Esophagus (tissue), 2 donors: ENCODE data around the gene PAGR1. TPM values are rescaled to one million over a fixed set of nuclear protein-coding genes. Genes with fewer than 3 reads are reported as not detected.
"Not testable (repeated sequence)": the region's sequence is repeated elsewhere in the genome, so short reads cannot be mapped to it uniquely, and the experiment has no call there.

Experiments
- H3K27ac ChIP-seq, 2 donors: one replicate each; pipeline ENCODE4 v1.5.1; 2013; ENCODE audit warnings: low read depth in 2 of 2, mild to moderate bottlenecking in 2 of 2, inconsistent platforms in 1 of 2, low read length in 1 of 2, moderate library complexity in 1 of 2
- H3K27me3 ChIP-seq, 2 donors: one replicate each; pipeline ENCODE4 v1.6.1; 2013; ENCODE audit warnings: low read length in 2 of 2, control low read depth in 1 of 2, mild to moderate bottlenecking in 1 of 2; ENCODE audit not compliant: insufficient read depth in 2 of 2, control insufficient read depth in 1 of 2
- H3K36me3 ChIP-seq, 2 donors: one replicate each; pipeline ENCODE4 v1.6.1; 2013; ENCODE audit warnings: low read length in 1 of 2; ENCODE audit not compliant: control insufficient read depth in 2 of 2, insufficient read depth in 2 of 2
- H3K4me1 ChIP-seq, 2 donors: one replicate each; pipeline ENCODE4 v1.6.1; 2013; ENCODE audit warnings: low read length in 1 of 2; ENCODE audit not compliant: control insufficient read depth in 2 of 2, insufficient read depth in 2 of 2
- H3K4me3 ChIP-seq, 2 donors: one replicate each; pipeline ENCODE4 v1.5.1; 2013; ENCODE audit warnings: low read length in 2 of 2, mild to moderate bottlenecking in 2 of 2, low read depth in 1 of 2, moderate library complexity in 1 of 2
- H3K9me3 ChIP-seq, 2 donors: one replicate each; pipeline ENCODE4 v1.6.1; 2013; ENCODE audit warnings: mild to moderate bottlenecking in 2 of 2, low read depth in 1 of 2, low read length in 1 of 2, moderate library complexity in 1 of 2; ENCODE audit not compliant: control insufficient read depth in 2 of 2, insufficient read depth in 1 of 2
- WGBS, 2 donors: extraction: QIAGEN DNeasy Blood & Tissue Kit; methylation state at CpG; one replicate each; pipeline ENCODE4 v1.1.7; 2013; 5-methylcytosine and 5-hydroxymethylcytosine counted together
- polyA plus RNA-seq, 2 donors: library from polyadenylated mRNA; stranded (reverse); fragments of 200-250 nt; gene quantifications; one replicate each; pipeline ENCODE4 v1.2.3, GENCODE V29; 2013
- donor health status: healthy with polysubstance abuse.
- donor health status: Bipolar disorder and iron deficiency.

Gene PAGR1
- polyA plus RNA-seq, 2 donors = 23.2 to 32.4 TPM

DNA sequence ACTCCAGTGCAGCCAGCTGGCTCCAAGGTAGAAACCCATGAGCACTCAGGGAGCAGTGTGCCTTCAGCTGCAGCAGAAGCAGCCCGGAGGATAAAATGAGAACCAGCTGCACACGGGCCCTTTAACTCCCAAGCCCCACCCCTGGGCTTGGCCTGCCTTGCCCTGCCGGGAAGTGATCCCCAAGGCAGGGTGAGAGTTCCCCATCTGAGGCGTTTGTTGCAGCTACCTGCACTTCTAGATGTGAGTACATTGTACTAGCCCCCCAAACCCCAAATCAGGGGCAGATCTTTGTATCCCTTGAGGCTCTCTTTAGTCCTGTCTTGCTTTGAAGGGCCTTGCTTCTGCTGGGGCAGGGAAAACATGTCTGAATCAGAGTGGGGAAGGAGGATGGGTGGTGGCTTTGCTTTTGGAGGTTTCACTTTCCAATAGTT, 4.3 kb downstream of the PAGR1 start, which contains the start of gene MVP:
TSS of gene MVP (plus strand) at position 192 of the 431 bp plus-strand sequence. CDS start 10,088 bp downstream, outside the sequence.
- WGBS, 2 donors = 0% methylated on average over 4 of the region's 4 CpGs
- Histone ChIP-seq H3K27ac (peak within 1 kb of the TSS; percentile 97), H3K9me3 (no peaks in the 10 kb centered on the region), H3K4me1 (peaks cover 11 to 23% of the 10 kb centered on the region in 2 donors), H3K27me3 (no peaks in the 10 kb centered on the region), H3K4me3 (peak within 1 kb of the TSS; percentile 60 to 80), H3K36me3 (no peaks in the 10 kb centered on the region)

DNA sequence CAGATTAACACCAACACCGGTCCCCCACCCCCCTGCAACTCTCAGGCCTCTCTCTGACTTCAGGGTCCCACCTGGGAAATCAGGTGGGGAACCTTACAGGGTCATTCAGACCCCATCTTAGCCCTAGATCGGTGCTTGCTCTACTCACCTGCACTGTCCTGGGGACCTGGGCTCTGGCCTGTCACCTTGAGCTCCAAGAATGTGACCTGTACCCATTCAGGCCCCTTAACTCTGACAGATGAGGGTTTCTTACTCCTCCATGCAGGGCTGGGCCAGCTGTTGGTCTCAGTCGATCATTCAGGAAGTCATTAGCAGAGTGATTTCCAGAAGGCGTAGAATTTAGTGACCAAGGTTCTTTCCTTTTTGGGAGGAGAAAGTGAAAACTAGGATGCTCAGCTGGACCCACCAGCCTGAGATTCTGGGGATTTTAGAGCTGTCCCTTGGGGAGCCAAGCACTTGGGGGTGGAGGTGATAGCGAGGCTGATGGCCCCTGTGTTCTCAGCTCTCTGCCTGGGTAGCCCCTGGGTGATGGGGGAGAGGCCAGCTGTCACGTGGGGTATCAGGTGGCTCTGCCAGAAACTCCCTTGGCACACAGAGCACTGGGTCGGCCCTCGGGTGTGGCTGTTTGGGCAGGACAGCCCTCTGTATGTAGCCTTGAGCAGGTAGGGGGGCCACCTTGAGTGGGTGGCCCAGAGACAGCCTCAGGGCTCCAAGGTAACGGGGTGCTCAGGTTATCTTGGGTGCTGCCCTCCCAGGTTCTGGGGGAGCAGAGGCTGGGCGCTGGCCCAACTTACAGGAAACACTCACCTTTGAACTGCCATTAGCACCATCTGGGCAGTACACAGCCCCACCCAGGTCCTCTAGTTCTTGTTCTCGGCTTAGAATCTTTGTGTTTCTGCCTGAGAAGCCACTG, 5.0 kb downstream of the PAGR1 start:
- Histone ChIP-seq H3K4me1 (peaks cover 12 to 30% of the 10 kb centered on the region in 2 donors), H3K36me3 (peaks cover 0 to 3% of the 10 kb centered on the region in 2 donors), H3K27ac (peak overlapping the region; percentile 97), H3K4me3 (peak overlapping the region; percentile 60 to 80), H3K27me3 (no peaks in the 10 kb centered on the region), H3K9me3 (no peaks in the 10 kb centered on the region)
- WGBS, 2 donors = 7 to 12% methylated on average over 11 of the region's 11 CpGs

DNA sequence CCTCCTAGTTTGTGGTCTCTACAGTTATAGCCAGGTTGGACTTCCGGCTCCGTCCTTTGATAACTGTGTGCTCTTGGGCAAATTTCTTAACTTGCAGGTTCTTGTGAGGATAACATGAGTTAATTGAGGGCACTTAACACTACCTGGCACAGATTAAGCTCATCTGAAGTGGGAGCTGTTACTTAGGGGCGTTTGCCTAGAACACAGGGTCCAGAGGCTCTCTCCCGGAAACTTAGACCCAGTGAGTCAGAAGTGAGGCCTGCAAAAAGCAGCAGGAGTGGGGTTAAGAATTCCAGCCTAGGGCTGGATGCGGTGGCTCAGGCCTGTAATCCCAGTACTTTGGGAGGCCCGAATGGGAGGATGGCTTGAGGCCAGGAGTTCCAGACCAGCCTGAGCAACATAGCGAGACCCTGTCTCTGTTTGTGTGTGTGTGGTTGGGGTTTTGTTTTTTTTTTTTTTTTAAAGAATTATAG, 5.7 kb downstream of the PAGR1 start:
- Histone ChIP-seq H3K4me1 (peaks cover 14 to 34% of the 10 kb centered on the region in 2 donors), H3K4me3 (peak overlapping the region; percentile 60 to 80), H3K36me3 (peaks cover 0 to 4% of the 10 kb centered on the region in 2 donors), H3K9me3 (no peaks in the 10 kb centered on the region), H3K27ac (peak overlapping the region; percentile 97), H3K27me3 (no peaks in the 10 kb centered on the region)
- WGBS, 2 donors = 21 to 23% methylated on average over 7 of the region's 7 CpGs

DNA sequence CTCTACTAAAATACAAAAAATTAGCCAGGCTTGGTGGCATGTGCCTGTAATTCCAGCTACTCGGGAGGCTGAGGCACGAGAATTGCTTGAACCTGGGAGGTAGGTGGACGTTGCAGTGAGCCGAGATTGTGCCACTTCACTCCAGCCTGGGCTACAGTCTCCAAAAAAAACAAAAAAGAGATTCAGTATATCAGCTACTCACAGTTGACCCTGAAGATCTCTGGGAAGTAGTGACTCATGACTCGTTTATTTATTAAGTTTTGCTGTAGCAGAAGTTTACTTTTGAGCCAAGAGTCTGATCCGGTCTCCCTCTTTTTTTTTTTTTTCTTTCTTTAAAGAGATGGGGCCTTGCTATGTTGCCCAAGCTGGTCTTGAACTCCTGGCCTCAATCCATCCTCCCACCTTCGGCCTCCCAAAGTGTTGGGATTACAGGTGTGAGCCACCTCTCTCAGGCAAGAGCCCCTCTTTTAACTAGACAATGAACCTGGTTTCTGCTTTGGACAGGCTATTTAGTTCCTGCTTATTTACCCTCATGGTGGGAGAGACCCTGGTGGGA, 8.7 kb downstream of the PAGR1 start:
- H3K9me3 ChIP-seq = no peaks in the 10 kb centered on the region
- peak overlapping the region; percentile 51 to 65 for H3K27ac ChIP-seq
- no peak overlapping the region for H3K4me3 ChIP-seq
- peaks cover 0 to 4% of the 10 kb centered on the region in 2 donors for H3K36me3 ChIP-seq
- WGBS, 2 donors = 24 to 28% methylated on average over 7 of the region's 7 CpGs
- H3K27me3 ChIP-seq = no peaks in the 10 kb centered on the region
- H3K4me1 ChIP-seq = peaks cover 8 to 29% of the 10 kb centered on the region in 2 donors

DNA sequence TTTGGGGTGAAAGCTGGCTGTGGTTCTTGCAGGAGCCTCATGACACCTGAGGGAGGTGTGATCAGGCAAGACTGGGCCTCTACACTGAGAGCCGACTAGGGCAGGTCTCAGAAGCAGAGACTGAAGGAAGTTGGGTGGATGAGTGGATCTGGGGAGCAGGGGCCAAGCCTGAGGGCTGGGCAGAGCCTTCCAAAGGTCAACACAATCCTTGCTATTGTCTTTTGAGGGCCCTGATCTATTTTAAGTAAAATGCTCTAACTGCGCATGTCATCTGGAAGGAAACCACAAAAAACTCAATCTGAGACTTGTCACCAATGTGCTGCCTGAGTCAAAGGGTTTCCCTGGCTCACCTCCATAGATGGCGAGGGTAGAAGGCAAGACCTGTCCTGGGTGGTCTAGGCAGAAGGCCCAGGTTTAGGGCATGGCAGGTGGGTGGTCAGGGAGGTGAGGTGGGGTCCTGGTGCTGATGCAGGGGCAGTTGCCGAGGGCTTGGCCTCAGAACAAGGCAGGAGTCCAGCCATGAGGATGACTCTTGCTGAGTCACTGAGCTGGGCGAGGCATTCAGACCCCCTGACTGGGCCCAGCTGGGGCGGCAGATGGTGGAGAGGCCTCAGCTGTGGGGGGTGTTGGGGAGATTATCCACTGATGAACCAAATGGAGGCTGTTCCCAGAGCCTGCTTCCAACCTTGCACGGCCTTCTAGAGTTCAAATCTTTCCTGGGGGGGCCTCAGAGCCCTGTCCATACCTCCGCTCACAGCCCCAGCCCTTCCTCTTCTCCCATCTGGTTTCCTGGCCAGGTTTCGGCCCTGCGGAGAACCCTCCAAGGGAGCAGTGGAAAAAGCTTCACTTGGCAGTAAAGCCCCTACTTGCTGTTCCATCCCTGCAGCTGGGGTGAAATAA, 9.4 kb downstream of the PAGR1 start:
- Histone ChIP-seq H3K27me3 (no peaks in the 10 kb centered on the region), H3K9me3 (no peaks in the 10 kb centered on the region), H3K36me3 (peaks cover 0 to 4% of the 10 kb centered on the region in 2 donors), H3K4me1 (peaks cover 8 to 27% of the 10 kb centered on the region in 2 donors), H3K4me3 (no peak overlapping the region), H3K27ac (peak overlapping the region; percentile 61 to 65)
- 48 to 53% methylated on average over 10 of the region's 10 CpGs for WGBS, 2 donors

DNA sequence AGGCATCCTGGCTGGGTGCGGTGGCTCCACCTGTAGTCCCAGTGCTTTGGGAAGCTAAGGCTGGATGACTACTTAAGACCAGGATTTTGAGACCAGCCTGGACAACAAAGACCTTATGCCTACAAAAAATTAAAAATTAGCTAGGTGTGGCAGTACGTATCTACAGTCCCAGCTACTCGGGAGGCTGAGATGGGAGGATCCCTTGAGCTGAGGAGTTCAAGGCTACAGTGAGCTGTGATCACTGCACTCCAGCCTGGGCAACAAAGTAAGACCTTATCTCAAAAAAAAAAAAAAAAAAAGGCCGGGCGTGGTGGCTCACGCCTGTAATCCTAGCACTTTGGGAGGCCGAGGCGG, 10.4 kb downstream of the PAGR1 start:
- 87 to 88% methylated on average over 6 of the region's 8 CpGs for WGBS, 2 donors

DNA sequence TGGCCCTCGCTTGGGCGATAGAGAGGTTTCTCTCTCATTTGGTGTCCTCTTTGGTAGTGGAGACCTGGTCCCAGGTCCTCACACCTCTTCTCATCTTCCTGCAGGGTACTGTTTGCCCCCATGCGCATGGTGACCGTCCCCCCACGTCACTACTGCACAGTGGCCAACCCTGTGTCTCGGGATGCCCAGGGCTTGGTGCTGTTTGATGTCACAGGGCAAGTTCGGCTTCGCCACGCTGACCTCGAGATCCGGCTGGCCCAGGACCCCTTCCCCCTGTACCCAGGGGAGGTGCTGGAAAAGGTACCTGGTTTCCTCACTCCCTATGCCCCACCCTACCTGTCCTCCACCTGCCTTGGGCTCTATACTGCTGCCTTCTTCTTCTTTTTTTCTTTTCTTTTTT, 14.8 kb downstream of the PAGR1 start:
- Histone ChIP-seq H3K9me3 (no peaks in the 10 kb centered on the region), H3K4me3 (no peak overlapping the region), H3K27me3 (no peaks in the 10 kb centered on the region), H3K4me1 (peaks cover 3 to 8% of the 10 kb centered on the region in 2 donors), H3K27ac (no peak overlapping the region), H3K36me3 (peaks cover 3 to 29% of the 10 kb centered on the region in 2 donors)
- 94% methylated on average over 11 of the region's 11 CpGs for WGBS, 2 donors

More for the DNA sequence above, 10.4 kb downstream of the PAGR1 start:
- Histone ChIP-seq H3K27me3 (no peaks in the 10 kb centered on the region), H3K9me3 (no peaks in the 10 kb centered on the region), H3K4me1 (peaks cover 6 to 23% of the 10 kb centered on the region in 2 donors), H3K36me3 (peaks cover 0 to 9% of the 10 kb centered on the region in 2 donors), H3K4me3 (no peak overlapping the region), H3K27ac (peak overlapping the region in 1 of 2 donors; percentile 61)

DNA sequence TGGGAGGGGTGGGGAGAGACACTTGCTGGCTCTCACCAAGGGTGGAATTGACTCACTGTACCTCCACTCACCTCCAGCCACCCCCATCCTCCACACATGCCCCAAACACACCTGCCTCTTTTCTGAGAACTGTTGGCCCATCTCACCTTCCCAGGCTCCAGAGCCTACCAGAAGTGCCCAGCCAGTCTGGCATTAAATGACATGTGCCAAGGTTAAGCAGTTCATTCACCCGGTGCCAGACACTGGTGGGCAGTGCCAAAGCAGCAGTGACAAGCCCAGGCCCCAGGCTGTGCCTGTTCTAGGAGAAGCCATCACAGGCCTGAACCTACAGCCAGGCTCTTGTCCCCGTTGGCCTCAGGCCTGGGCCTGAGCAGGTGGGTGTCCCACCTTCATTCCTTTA, 15.5 kb downstream of the PAGR1 start:
- Histone ChIP-seq H3K36me3 (peaks cover 3 to 26% of the 10 kb centered on the region in 2 donors), H3K27ac (no peak overlapping the region)
- 54 to 60% methylated on average over 2 of the region's 2 CpGs for WGBS, 2 donors

DNA sequence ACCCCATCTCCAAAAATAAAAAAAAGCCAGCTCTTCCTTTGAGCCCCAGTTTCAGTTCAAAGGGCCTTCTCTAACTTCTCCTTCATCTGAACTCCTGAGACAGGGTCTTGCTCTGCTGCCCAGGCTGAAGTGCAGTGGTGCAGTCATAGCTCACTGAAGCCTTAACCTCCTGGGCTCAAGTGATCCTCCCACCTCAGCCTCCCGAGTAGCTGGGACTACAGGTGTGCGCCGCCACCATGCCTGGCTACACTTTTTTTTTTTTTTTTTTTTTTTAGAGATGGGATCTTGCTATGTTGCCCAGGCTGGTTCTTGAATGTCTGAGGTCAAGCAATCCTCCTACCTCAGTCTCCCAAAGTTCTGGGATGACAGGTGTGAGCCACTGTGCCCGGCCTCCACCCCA, 17.3 kb downstream of the PAGR1 start:
- H3K4me1 ChIP-seq, H3K9me3 ChIP-seq, H3K27me3 ChIP-seq, H3K27ac ChIP-seq, H3K4me3 ChIP-seq: not testable (repeated sequence)
- H3K36me3 ChIP-seq = peaks cover 3 to 34% of the 10 kb centered on the region in 2 donors
- WGBS, 2 donors = 96 to 98% methylated on average over 4 of the region's 4 CpGs

More for the DNA sequence above, 15.5 kb downstream of the PAGR1 start:
- Histone ChIP-seq H3K9me3 (no peaks in the 10 kb centered on the region), H3K4me3 (no peak overlapping the region), H3K27me3 (no peaks in the 10 kb centered on the region), H3K4me1 (peaks cover 0 to 2% of the 10 kb centered on the region in 2 donors)
